Activated CD8-positive, alpha-beta memory T cell treated with anti-CD3 and anti-CD28 coated beads for 36 hours (primary cell): ENCODE results near the gene ARF3. TPM values are rescaled to one million over a fixed set of nuclear protein-coding genes. Genes with fewer than 3 reads are reported as not detected.

Source experiments
- CTCF ChIA-PET: fragments of 350-600 bp; sonication (Branson Sonifier 250); formaldehyde crosslinking; loops from one replicate; lab custom pipeline; 2021; ENCODE audit warnings: antibody characterized with exemption; lab: Charles Lee
- POLR2A ChIA-PET: fragments of 350-600 bp; sonication (Branson Sonifier 250); formaldehyde crosslinking; loops from one replicate; lab custom pipeline; 2021; ENCODE audit warnings: antibody characterized with exemption; lab: Charles Lee
- total RNA-seq, 2 experiments: library from RNA; stranded (reverse); gene quantifications; one replicate each; pipeline ENCODE4 v1.2.3, GENCODE V29; 2021

Gene ARF3
- total RNA-seq, 2 experiments from 2014 or later, result 93.7 to 97.1 TPM

GRCh38 chr12:48954061-48954460 is 3.2 kb downstream of the ARF3 start:
- CTCF ChIA-PET, result interaction anchor here (1.6 to 1.8 kb wide), 2 partner anchors 29 to 34 kb away, joined by 4 to 5 read pairs; partner anchors contain the start of gene FKBP11
- POLR2A ChIA-PET, result no interaction called here

GRCh38 chr12:48952691-48953090 is 4.6 kb downstream of the ARF3 start:
- ChIA-PET POLR2A (no interaction called here), CTCF (interaction anchor here (0.8 to 1.8 kb wide), 7 partner anchors 9 to 138 kb away, joined by 3 to 5 read pairs (median 3); partner anchors contain the start of gene FKBP11)

GRCh38 chr12:48947727-48948126 is 9.6 kb downstream of the ARF3 start:
- CTCF ChIA-PET, result interaction anchor here (1.2 to 1.8 kb wide), 2 partner anchors 10 to 19 kb away, joined by 3 read pairs; partner anchors contain the start of gene ARF3
- POLR2A ChIA-PET, result no interaction called here

- ChIA-PET CTCF (interaction anchor here (0.6 to 1.8 kb wide), 5 partner anchors 10 to 49 kb away, joined by 3 to 5 read pairs (median 3); partner anchors contain the start of genes ARF3 and WNT1), POLR2A (no interaction called here)
Measured at GRCh38 chr12:48946943-48947342, 10.3 kb downstream of the ARF3 start.

GRCh38 chr12:48946205-48946604 is 11.1 kb downstream of the ARF3 start:
- CTCF ChIA-PET, result interaction anchor here (1.2 to 1.8 kb wide), 2 partner anchors 32 to 49 kb away, joined by 3 to 4 read pairs; partner anchors contain the start of gene WNT1
- POLR2A ChIA-PET, result no interaction called here

- ChIA-PET POLR2A (no interaction called here), CTCF (interaction anchor here (0.6 to 1.3 kb wide), 3 partner anchors 9 to 487 kb away, joined by 3 read pairs; no protein-coding TSS in a partner anchor)
Measured at GRCh38 chr12:48943221-48943620, 14.1 kb downstream of the ARF3 start.

GRCh38 chr12:48940181-48940580 is 17.1 kb downstream of the ARF3 start:
- ChIA-PET POLR2A (interaction anchor here (0.7 kb wide), 1 partner anchor 190 kb away, joined by 5 read pairs; no protein-coding TSS in a partner anchor), CTCF (interaction anchor here (1.1 to 1.7 kb wide), 4 partner anchors 8 to 87 kb away, joined by 3 to 6 read pairs (median 4); no protein-coding TSS in a partner anchor)

- CTCF ChIA-PET, result interaction anchor here (1.2 to 1.8 kb wide), 3 partner anchors 48 to 124 kb away, joined by 3 to 6 read pairs (median 4); no protein-coding TSS in a partner anchor
- POLR2A ChIA-PET, result interaction anchor here (0.6 kb wide), 1 partner anchor 85 kb away, joined by 3 read pairs; no protein-coding TSS in a partner anchor
Measured at GRCh38 chr12:48938805-48939204, 18.5 kb downstream of the ARF3 start.

- ChIA-PET POLR2A (no interaction called here), CTCF (interaction anchor here (0.6 to 1.9 kb wide), 4 partner anchors 12 to 122 kb away, joined by 3 to 5 read pairs (median 4); partner anchors contain the start of gene FKBP11)
Measured at GRCh38 chr12:48937170-48937569, 20.1 kb downstream of the ARF3 start.

- CTCF ChIA-PET, result interaction anchor here (0.8 to 5.0 kb wide), 15 partner anchors 8 to 127 kb away, joined by 3 to 42 read pairs (median 5); partner anchors contain the start of genes ARF3, DDX23, FKBP11 and WNT1
- POLR2A ChIA-PET, result no interaction called here
Measured at GRCh38 chr12:48936379-48936979, 20.8 kb downstream of the ARF3 start.

- POLR2A ChIA-PET, result interaction anchor here (0.7 to 0.9 kb wide), 2 partner anchors 9 to 69 kb away, joined by 6 to 8 read pairs; partner anchors contain the start of gene FKBP11
- CTCF ChIA-PET, result interaction anchor here (0.7 to 5.0 kb wide), 8 partner anchors 9 to 86 kb away, joined by 3 to 42 read pairs (median 5); partner anchors contain the start of genes DDX23, FKBP11 and WNT1
Measured at GRCh38 chr12:48934312-48934706, 23.0 kb downstream of the ARF3 start.

GRCh38 chr12:48933664-48934311 is 23.5 kb downstream of the ARF3 start:
- CTCF ChIA-PET, result interaction anchor here (0.7 to 5.0 kb wide), 8 partner anchors 9 to 86 kb away, joined by 3 to 42 read pairs (median 5); partner anchors contain the start of genes DDX23, FKBP11 and WNT1
- POLR2A ChIA-PET, result interaction anchor here (0.6 to 0.9 kb wide), 3 partner anchors 9 to 69 kb away, joined by 4 to 8 read pairs (median 6); partner anchors contain the start of gene FKBP11

- CTCF ChIA-PET, result interaction anchor here (1.2 to 5.0 kb wide), 3 partner anchors 29 to 81 kb away, joined by 3 to 42 read pairs (median 6); partner anchors contain the start of gene DDX23
- POLR2A ChIA-PET, result interaction anchor here (0.6 kb wide), 1 partner anchor 26 kb away, joined by 4 read pairs; no protein-coding TSS in a partner anchor
Measured at GRCh38 chr12:48932878-48933277, 24.4 kb downstream of the ARF3 start.

- CTCF ChIA-PET, result interaction anchor here (1.0 to 1.9 kb wide), 2 partner anchors 40 to 47 kb away, joined by 3 to 6 read pairs; partner anchors contain the start of gene WNT1
- POLR2A ChIA-PET, result interaction anchor here (0.7 kb wide), 1 partner anchor 57 kb away, joined by 3 read pairs; no protein-coding TSS in a partner anchor
Measured at GRCh38 chr12:48930475-48930874, 26.8 kb downstream of the ARF3 start.

GRCh38 chr12:48929551-48929950 is 27.7 kb downstream of the ARF3 start:
- ChIA-PET POLR2A (no interaction called here), CTCF (interaction anchor here (1.0 to 1.9 kb wide), 3 partner anchors 39 to 72 kb away, joined by 3 to 6 read pairs (median 3); partner anchors contain the start of gene WNT1)

- CTCF ChIA-PET, result interaction anchor here (0.6 to 1.4 kb wide), 3 partner anchors 9 to 96 kb away, joined by 5 to 6 read pairs (median 6); no protein-coding TSS in a partner anchor
- POLR2A ChIA-PET, result no interaction called here
Measured at GRCh38 chr12:48927261-48927660, 30.0 kb downstream of the ARF3 start.

- CTCF ChIA-PET, result interaction anchor here (0.8 to 2.8 kb wide), 16 partner anchors 9 to 145 kb away, joined by 3 to 15 read pairs (median 5); partner anchors contain the start of gene WNT1
Measured at GRCh38 chr12:48925304-48926011, 31.8 kb downstream of the ARF3 start, which contains the start of gene FKBP11. Gene FKBP11 (minus strand): TSS chr12:48925492. CDS start chr12:48925428, 64 bp downstream.

More at GRCh38 chr12:48925304-48926011, 31.8 kb downstream of the ARF3 start, which contains the start of gene FKBP11:
- POLR2A ChIA-PET, result interaction anchor here (0.5 to 2.3 kb wide), 11 partner anchors 9 to 397 kb away, joined by 3 to 9 read pairs (median 3); partner anchors contain the start of genes DDX23, TROAP and WNT10B
